Measurements from ENCODE around the gene DOK3. TPM values are rescaled to one million over a fixed set of nuclear protein-coding genes. Genes with fewer than 3 reads are reported as not detected.

DOK3 gene
- total RNA-seq, 1 experiment from 2014 or later: 14.5 TPM

GRCh38 chr5:177526191-177526590 lies 16.6 kb upstream of the DOK3 start:
- TF ChIP-seq CTCF (IDR thresholded peaks at IDR 0.05; ENCODE audit: unreplicated experiment): no peak
- H3K27me3 Mint-ChIP-seq (ENCODE audit: unreplicated experiment): no peaks in the 10 kb centered on the region
- BruUV-seq (replicated peaks): no TSS peak
- CTCF ChIA-PET: no interaction called here
- DNase-seq: no peak
- no peaks in the 10 kb centered on the region for H3K4me1 Mint-ChIP-seq (ENCODE audit: low read depth, unreplicated experiment)
- H3K9me3 Mint-ChIP-seq (ENCODE audit: low read depth, unreplicated experiment): no peaks in the 10 kb centered on the region
- H3K27ac Mint-ChIP-seq (ENCODE audit: unreplicated experiment): no peak overlapping the region
- intact Hi-C loops (cut with micrococcal nuclease; ENCODE audit: unreplicated experiment): no loop called here
- H3K4me3 Mint-ChIP-seq (ENCODE audit: low read depth, unreplicated experiment): no peak overlapping the region
- peaks cover 24% of the 10 kb centered on the region for H3K36me3 Mint-ChIP-seq (ENCODE audit: insufficient read depth, unreplicated experiment)

- DNase-seq: no peak
- TF ChIP-seq CTCF (IDR thresholded peaks at IDR 0.05; ENCODE audit: unreplicated experiment): no peak
- no TSS peak for BruUV-seq (replicated peaks)
- intact Hi-C loops (cut with micrococcal nuclease; ENCODE audit: unreplicated experiment): no loop called here
- no peaks in the 10 kb centered on the region for H3K4me1 Mint-ChIP-seq (ENCODE audit: low read depth, unreplicated experiment)
- CTCF ChIA-PET: no interaction called here
- no peaks in the 10 kb centered on the region for H3K27me3 Mint-ChIP-seq (ENCODE audit: unreplicated experiment)
- peaks cover 32% of the 10 kb centered on the region for H3K36me3 Mint-ChIP-seq (ENCODE audit: insufficient read depth, unreplicated experiment)
- H3K27ac Mint-ChIP-seq (ENCODE audit: unreplicated experiment): no peak overlapping the region
- H3K4me3 Mint-ChIP-seq (ENCODE audit: low read depth, unreplicated experiment): no peak overlapping the region
- H3K9me3 Mint-ChIP-seq (ENCODE audit: low read depth, unreplicated experiment): no peaks in the 10 kb centered on the region
These were observed 15.5 kb upstream of the DOK3 start for GRCh38 chr5:177524941-177525655.

GRCh38 chr5:177524539-177524900 lies 14.9 kb upstream of the DOK3 start:
- BruUV-seq (replicated peaks): no TSS peak
- H3K4me3 Mint-ChIP-seq (ENCODE audit: low read depth, unreplicated experiment): no peak overlapping the region
- H3K36me3 Mint-ChIP-seq (ENCODE audit: insufficient read depth, unreplicated experiment): peaks cover 37% of the 10 kb centered on the region
- CTCF ChIA-PET: no interaction called here
- no peak for TF ChIP-seq CTCF (IDR thresholded peaks at IDR 0.05; ENCODE audit: unreplicated experiment)
- no peak for DNase-seq
- H3K27me3 Mint-ChIP-seq (ENCODE audit: unreplicated experiment): no peaks in the 10 kb centered on the region
- no peak overlapping the region for H3K27ac Mint-ChIP-seq (ENCODE audit: unreplicated experiment)
- no peaks in the 10 kb centered on the region for H3K9me3 Mint-ChIP-seq (ENCODE audit: low read depth, unreplicated experiment)
- H3K4me1 Mint-ChIP-seq (ENCODE audit: low read depth, unreplicated experiment): no peaks in the 10 kb centered on the region
- intact Hi-C loops (cut with micrococcal nuclease; ENCODE audit: unreplicated experiment): no loop called here

GRCh38 chr5:177523711-177524538 lies 14.3 kb upstream of the DOK3 start:
- no peaks in the 10 kb centered on the region for H3K9me3 Mint-ChIP-seq (ENCODE audit: low read depth, unreplicated experiment)
- peaks cover 42% of the 10 kb centered on the region for H3K36me3 Mint-ChIP-seq (ENCODE audit: insufficient read depth, unreplicated experiment)
- H3K27me3 Mint-ChIP-seq (ENCODE audit: unreplicated experiment): no peaks in the 10 kb centered on the region
- no TSS peak for BruUV-seq (replicated peaks)
- intact Hi-C loops (cut with micrococcal nuclease; ENCODE audit: unreplicated experiment): no loop called here
- CTCF ChIA-PET: no interaction called here
- no peaks in the 10 kb centered on the region for H3K4me1 Mint-ChIP-seq (ENCODE audit: low read depth, unreplicated experiment)
- no peak for TF ChIP-seq CTCF (IDR thresholded peaks at IDR 0.05; ENCODE audit: unreplicated experiment)
- H3K4me3 Mint-ChIP-seq (ENCODE audit: low read depth, unreplicated experiment): no peak overlapping the region
- DNase-seq: no peak
- H3K27ac Mint-ChIP-seq (ENCODE audit: unreplicated experiment): no peak overlapping the region
